HUES48 (cell line): Measurements from ENCODE around the gene KIRREL1.

Experiments used
- H3K27ac ChIP-seq: one replicate; pipeline ENCODE4 v1.7.0; 2013; ENCODE audit warnings: low read depth, low read length, inconsistent platforms
- H3K27me3 ChIP-seq: 2 replicates; pipeline ENCODE4 v1.6.1; 2013; ENCODE audit warnings: mild to moderate bottlenecking, low read length; ENCODE audit not compliant: control insufficient read depth, insufficient read depth
- H3K36me3 ChIP-seq: 2 replicates; pipeline ENCODE4 v1.6.1; 2013; ENCODE audit warnings: low read length; ENCODE audit not compliant: control insufficient read depth, insufficient read depth
- H3K4me1 ChIP-seq: 2 replicates; pipeline ENCODE4 v1.6.1; 2013; ENCODE audit warnings: mild to moderate bottlenecking, low read length; ENCODE audit not compliant: control insufficient read depth, insufficient read depth
- H3K4me3 ChIP-seq: 2 replicates; pipeline ENCODE4 v1.5.1; 2013; ENCODE audit warnings: mild to moderate bottlenecking, low read depth, low read length
- H3K9ac ChIP-seq: 2 replicates; pipeline ENCODE4 v1.6.1; 2013; ENCODE audit warnings: mild to moderate bottlenecking, low read depth, low read length, moderate library complexity
- H3K9me3 ChIP-seq: 2 replicates; pipeline ENCODE4 v1.6.1; 2013; ENCODE audit warnings: low read length; ENCODE audit not compliant: control insufficient read depth, insufficient read depth

KIRREL1 gene

DNA sequence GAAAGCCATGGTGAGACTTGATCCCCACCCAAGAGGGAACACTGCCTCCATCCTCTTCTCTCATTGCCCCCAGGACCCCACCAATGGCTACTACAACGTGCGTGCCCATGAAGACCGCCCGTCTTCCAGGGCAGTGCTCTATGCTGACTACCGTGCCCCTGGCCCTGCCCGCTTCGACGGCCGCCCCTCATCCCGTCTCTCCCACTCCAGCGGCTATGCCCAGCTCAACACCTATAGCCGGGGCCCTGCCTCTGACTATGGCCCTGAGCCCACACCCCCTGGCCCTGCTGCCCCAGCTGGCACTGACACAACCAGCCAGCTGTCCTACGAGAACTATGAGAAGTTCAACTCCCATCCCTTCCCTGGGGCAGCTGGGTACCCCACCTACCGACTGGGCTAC lies 101.1 kb downstream of the KIRREL1 start:
- Histone ChIP-seq H3K27me3 (no peaks in the 10 kb centered on the region), H3K27ac (no peak overlapping the region)

DNA sequence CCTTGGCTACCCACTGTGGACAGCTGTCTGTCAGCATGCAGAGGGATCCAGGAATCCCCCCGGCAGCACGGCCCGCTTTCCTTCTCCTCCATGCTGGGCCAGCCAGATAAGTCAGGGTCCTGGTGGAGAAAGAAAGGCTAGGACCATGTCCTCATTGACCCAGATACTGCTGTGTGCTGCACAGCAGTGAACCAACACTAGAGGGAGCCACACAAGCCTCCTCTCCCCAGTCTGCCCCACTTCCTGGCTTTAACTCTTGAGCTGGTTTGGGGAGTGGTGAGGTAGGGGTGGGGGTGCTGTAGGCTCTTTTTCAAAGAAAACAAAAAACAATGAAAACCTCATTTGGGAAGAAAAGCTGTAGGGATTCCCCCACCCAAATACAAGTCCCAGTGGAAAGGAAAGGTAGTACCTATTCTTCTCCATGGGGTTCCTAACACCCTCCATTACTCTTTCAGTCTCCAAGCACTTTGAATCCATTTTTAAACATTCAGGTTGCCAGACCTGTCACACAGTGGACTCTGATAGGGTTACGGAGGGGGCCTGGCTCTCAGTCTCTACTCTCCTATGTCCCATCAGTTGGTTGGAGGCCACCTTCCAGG lies 102.4 kb downstream of the KIRREL1 start:
- H3K4me3 ChIP-seq = no peak overlapping the region
- H3K27me3 ChIP-seq = no peaks in the 10 kb centered on the region
- H3K27ac ChIP-seq = no peak overlapping the region
- peaks cover 22% of the 10 kb centered on the region for H3K4me1 ChIP-seq
- peaks cover 37% of the 10 kb centered on the region for H3K36me3 ChIP-seq
- no peaks in the 10 kb centered on the region for H3K9me3 ChIP-seq
- H3K9ac ChIP-seq = no peak overlapping the region

More for the DNA sequence above, 101.1 kb downstream of the KIRREL1 start:
- Histone ChIP-seq H3K9me3 (no peaks in the 10 kb centered on the region), H3K9ac (no peak overlapping the region), H3K4me1 (peaks cover 15% of the 10 kb centered on the region), H3K36me3 (peaks cover 50% of the 10 kb centered on the region), H3K4me3 (no peak overlapping the region)

DNA sequence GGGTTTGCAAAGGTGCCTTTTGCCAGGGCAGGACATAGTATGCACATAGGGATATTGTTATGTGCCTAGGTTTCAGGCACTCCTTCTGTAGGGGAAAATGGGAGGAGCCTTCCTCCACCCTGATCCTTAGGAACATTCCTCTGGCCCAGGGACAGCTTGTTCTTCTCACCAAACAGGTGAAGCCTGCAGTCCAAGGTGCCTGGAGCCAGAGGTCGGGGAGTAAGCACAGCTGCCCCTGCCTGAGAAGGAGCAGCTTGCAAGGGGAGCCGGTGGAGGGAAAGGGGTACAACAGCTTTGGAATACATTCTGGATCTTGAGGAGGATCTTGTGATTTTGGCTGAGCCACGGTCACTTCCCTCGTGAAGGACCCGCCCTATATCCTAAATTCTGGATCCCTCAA lies 104.8 kb downstream of the KIRREL1 start:
- Histone ChIP-seq H3K27me3 (no peaks in the 10 kb centered on the region), H3K9me3 (no peaks in the 10 kb centered on the region), H3K4me1 (peaks cover 44% of the 10 kb centered on the region), H3K4me3 (no peak overlapping the region), H3K36me3 (peaks cover 17% of the 10 kb centered on the region), H3K27ac (no peak overlapping the region), H3K9ac (no peak overlapping the region)

DNA sequence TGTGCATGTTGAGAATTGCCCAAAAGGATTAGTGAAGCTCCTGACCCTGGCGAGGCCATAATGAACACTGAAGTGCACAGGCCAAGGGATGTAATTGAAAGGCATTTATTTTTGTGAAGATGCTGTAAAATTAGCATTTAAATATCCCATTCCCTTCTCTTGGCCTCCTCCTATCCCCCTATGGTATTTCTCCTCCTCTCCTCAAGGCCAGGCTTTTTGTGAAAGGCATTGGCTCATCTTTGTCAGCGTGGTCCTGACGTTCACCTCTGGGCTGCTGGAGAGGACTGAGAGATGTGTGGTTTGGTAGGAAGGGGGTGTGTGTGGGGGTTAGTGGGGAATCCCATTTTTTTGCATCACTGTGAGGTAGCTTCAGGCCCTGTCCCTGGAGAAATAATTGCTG lies 105.7 kb downstream of the KIRREL1 start:
- peaks cover 8% of the 10 kb centered on the region for H3K36me3 ChIP-seq

DNA sequence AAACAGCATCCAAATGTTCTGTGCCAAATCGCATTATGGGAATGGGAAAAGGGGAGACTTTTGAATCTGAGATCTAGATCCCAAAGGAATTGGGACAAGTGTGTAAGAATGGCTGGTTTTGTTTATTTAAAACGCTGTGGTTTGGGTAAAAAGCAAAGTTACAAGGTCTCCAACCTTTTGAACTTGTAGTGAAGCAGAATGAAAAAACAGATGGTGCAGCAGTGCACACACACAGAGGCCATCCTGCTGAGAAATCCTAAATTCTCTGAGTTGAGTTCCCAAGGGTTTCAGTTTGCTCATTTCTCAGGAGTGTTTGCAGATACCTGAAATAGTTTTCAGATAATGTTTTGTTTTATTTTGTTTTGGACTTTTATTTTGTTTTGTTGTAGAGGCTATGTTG lies 107.1 kb downstream of the KIRREL1 start:
- Histone ChIP-seq H3K27ac (no peak overlapping the region), H3K4me1 (peaks cover 67% of the 10 kb centered on the region), H3K9me3 (no peaks in the 10 kb centered on the region), H3K9ac (no peak overlapping the region), H3K36me3 (no peaks in the 10 kb centered on the region), H3K4me3 (no peak overlapping the region), H3K27me3 (no peaks in the 10 kb centered on the region)

More for the DNA sequence above, 105.7 kb downstream of the KIRREL1 start:
- H3K27me3 ChIP-seq = no peaks in the 10 kb centered on the region
- H3K4me3 ChIP-seq = no peak overlapping the region
- H3K9ac ChIP-seq = no peak overlapping the region
- H3K4me1 ChIP-seq = peaks cover 54% of the 10 kb centered on the region
- no peaks in the 10 kb centered on the region for H3K9me3 ChIP-seq
- H3K27ac ChIP-seq = no peak overlapping the region

DNA sequence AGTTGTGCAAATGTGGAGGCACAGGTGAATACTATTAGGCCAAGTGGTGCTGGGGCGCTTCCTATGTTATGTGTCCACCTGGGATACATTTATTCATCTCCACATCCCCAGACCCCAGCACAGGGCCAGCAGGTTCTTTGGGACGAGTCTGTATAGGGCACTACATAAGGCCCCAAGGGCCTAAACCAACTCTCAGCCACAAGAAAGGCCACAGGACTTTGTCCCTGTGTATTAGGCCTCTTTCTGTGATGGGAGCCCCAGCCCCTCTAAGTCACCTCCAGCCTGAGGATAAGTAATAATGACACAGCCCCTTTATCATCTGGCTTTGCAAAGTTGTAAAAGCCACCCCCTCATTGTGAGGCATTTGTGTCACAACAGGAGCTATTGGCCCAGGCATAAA lies 108.0 kb downstream of the KIRREL1 start:
- no peak overlapping the region for H3K9ac ChIP-seq
- H3K27ac ChIP-seq = peak overlapping the region; percentile 56

DNA sequence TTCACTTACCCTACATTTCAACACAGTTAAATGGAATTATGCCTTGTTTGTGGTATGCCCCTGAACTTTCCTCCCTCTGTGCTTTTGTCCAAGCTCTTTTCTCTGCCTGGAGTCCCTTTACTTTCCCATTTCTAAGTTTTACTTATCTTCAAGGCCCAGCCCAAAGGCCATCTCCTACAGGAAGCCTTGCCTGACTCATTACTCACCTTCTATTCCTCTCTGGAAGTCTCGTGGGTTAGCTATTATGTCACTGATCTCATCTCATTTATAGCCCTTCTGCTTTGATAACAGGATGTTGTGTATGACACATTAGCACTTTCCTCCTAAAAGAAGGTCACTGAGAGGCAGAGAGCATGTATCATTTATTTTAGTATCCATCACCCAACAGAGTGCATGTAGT lies 108.5 kb downstream of the KIRREL1 start:
- Histone ChIP-seq H3K27ac (peak overlapping the region; percentile 56), H3K27me3 (no peaks in the 10 kb centered on the region), H3K4me1 (peaks cover 80% of the 10 kb centered on the region), H3K36me3 (no peaks in the 10 kb centered on the region), H3K9ac (peak overlapping the region; percentile 15; the same call in 1 of the 2 replicates), H3K9me3 (no peaks in the 10 kb centered on the region), H3K4me3 (no peak overlapping the region)

More for the DNA sequence above, 108.0 kb downstream of the KIRREL1 start:
- H3K36me3 ChIP-seq = no peaks in the 10 kb centered on the region
- H3K27me3 ChIP-seq = no peaks in the 10 kb centered on the region
- no peaks in the 10 kb centered on the region for H3K9me3 ChIP-seq
- H3K4me1 ChIP-seq = peaks cover 76% of the 10 kb centered on the region
- no peak overlapping the region for H3K4me3 ChIP-seq

DNA sequence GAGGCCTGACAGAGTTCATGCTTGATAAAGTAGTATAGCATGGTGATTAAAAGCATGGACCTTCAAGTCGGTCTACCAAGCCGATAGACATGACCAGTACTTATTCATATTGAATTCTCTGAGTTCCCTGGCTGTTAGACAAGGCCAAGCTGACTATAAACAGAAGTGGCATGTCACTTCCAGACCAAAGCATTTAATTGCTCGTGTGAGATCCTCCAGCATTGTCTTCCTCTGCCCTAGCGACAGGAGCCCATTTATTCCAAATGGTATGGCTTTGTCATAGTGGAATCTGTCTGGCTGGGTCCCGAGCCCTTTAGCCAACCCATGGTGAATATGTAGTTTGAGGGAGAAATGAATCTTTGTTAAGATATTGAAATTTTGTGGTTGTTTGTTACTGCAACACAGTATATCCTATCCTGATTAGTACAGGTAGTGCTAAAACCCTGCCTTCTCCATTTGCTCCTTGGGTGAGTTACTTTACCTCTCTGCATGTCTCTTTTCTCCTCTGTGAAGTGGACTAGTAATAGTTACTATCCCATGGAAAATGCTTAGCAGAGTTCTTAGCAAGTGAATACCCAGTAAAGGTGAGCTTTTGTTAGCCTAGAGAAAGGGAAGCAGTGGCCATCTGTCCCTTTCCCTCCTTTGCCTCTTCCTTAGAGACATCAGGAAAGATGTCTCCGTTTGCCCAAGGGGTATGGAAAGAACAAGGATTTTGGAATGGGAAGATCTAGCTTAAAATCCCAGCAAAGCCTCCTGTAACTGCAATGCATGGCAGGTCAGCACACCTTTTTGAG lies 109.6 kb downstream of the KIRREL1 start:
- H3K4me3 ChIP-seq = peak overlapping the region; percentile 39
- peak overlapping the region; percentile 94 for H3K27ac ChIP-seq
- no peaks in the 10 kb centered on the region for H3K9me3 ChIP-seq
- H3K36me3 ChIP-seq = no peaks in the 10 kb centered on the region
- no peaks in the 10 kb centered on the region for H3K27me3 ChIP-seq
- H3K9ac ChIP-seq = peak overlapping the region; percentile 73; the same call in 1 of the 2 replicates
- peaks cover 86% of the 10 kb centered on the region for H3K4me1 ChIP-seq

DNA sequence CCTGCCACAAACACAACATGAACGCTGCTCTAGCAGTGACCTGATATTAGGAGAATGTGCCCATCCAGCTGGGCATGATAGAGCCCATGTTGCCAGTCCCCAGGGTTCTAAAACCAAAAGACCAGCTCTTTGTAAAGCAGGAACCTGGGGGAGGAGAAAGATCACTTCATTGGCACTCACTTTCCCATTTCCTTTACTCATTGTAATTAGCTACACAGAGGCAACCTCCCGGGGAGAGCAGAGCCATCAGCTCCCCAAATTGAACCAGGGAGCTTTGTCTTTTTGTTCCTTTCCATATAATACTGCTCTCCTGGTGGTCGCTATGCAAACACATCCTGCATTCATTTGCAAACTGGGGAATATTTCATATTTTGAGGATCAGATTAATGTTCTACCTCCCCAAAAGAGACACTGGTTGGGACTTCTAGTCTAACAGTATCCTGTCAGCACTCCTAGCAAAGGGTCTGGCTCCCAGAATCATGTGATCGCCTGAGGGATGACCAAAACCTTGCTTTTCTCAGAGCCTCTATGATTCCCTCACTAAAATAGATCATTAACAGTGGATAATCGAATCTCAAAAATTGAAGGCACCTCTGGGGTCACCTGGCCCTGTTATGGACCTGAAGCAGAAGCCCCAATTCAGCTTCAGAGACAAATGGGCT lies 110.5 kb downstream of the KIRREL1 start:
- Histone ChIP-seq H3K27me3 (no peaks in the 10 kb centered on the region), H3K4me1 (peaks cover 77% of the 10 kb centered on the region), H3K27ac (peak overlapping the region; percentile 94), H3K9me3 (no peaks in the 10 kb centered on the region), H3K4me3 (peak overlapping the region; percentile 39), H3K36me3 (no peaks in the 10 kb centered on the region), H3K9ac (peak overlapping the region; percentile 73; the same call in 1 of the 2 replicates)

DNA sequence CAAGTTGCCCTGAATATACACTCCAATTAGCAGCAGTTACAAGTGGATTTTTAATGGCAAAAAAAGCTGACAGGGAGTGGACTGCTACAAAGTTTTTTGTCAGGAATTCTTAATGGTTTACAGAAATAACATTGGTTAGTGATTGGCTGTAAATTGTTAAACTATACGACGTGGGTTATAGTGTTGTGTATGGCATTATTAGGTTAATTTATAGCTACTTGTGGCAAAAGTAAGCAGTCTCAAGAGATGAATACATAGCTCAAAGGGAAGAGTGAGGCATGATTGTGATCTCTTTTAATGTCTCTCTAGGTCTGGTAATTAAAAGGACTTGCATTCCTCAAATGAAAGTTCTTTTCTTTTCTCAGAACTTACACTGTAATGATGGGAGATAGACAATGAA lies 111.4 kb downstream of the KIRREL1 start:
- Histone ChIP-seq H3K9ac (peak overlapping the region; percentile 73; the same call in 1 of the 2 replicates), H3K9me3 (0 out of 2 replicates have a peak, but pooled peaks cover 2% of the 10 kb centered on the region), H3K27me3 (no peaks in the 10 kb centered on the region), H3K27ac (peak overlapping the region; percentile 94), H3K4me1 (peaks cover 73% of the 10 kb centered on the region), H3K4me3 (no peak overlapping the region), H3K36me3 (no peaks in the 10 kb centered on the region)
